ENCODE measurements around the gene FHL2. TPM values are rescaled to one million over a fixed set of nuclear protein-coding genes. Genes with fewer than 3 reads are reported as not detected.
"Not testable (repeated sequence)": the region's sequence is repeated elsewhere in the genome, so short reads cannot be mapped to it uniquely, and the experiment has no call there.

The FHL2 gene
- total RNA-seq: 115 and 138 TPM in 2 replicates

GRCh38 chr2:105398336-105399206 is at the start of gene FHL2:
Gene FHL2, minus strand, starts transcription at chr2:105399051. Its CDS starts 12,535 bp downstream, at chr2:105386516.
- DNase-seq (ENCODE audit: extremely low read depth, low read depth, low spot score): no peak

- no peak for DNase-seq (ENCODE audit: extremely low read depth, low read depth, low spot score)
Measured at GRCh38 chr2:105447476-105447875, 48.6 kb upstream of the FHL2 start.

DNA sequence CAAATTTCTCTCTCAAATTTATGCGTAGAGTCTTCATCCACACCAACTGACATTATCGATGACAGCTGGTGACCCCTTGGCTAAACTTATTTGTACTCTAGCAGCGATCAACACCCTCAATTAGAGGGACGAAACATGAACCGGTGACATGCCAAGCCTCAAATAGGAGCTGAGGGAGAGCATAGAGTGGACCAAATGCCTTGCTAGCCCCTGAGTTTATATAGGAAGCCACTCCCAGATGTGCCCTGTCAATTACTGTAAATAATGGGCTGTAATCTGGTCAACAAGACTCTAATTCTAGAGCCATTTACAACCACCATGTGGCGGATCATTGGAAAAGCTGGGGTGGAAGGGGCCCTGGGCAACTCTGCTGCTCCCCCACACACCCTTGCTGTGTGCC is 47.6 kb upstream of the FHL2 start:
- DNase-seq (ENCODE audit: extremely low read depth, low read depth, low spot score): no peak

- no peak for DNase-seq (ENCODE audit: extremely low read depth, low read depth, low spot score)
Measured at GRCh38 chr2:105445976-105446375, 47.1 kb upstream of the FHL2 start.

DNA sequence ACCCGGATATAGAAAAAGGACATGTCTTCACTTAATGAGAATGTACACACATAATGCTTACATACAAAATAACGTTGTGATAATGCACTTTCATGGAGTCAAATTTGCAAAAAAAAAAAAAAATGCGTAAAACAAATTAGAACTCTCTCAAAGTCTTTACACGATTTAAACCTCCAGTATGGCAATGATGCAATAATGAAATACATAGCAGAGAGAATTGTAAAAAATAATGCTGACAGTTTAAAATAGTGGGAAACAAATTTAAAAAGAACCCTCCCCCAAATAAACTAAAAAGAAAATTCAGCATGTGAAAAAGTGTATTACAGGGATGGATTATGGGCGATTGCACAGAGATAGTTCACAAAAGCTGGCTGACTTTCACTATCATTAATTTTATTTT is 46.6 kb upstream of the FHL2 start:
- no peak for DNase-seq (ENCODE audit: extremely low read depth, low read depth, low spot score)

DNA sequence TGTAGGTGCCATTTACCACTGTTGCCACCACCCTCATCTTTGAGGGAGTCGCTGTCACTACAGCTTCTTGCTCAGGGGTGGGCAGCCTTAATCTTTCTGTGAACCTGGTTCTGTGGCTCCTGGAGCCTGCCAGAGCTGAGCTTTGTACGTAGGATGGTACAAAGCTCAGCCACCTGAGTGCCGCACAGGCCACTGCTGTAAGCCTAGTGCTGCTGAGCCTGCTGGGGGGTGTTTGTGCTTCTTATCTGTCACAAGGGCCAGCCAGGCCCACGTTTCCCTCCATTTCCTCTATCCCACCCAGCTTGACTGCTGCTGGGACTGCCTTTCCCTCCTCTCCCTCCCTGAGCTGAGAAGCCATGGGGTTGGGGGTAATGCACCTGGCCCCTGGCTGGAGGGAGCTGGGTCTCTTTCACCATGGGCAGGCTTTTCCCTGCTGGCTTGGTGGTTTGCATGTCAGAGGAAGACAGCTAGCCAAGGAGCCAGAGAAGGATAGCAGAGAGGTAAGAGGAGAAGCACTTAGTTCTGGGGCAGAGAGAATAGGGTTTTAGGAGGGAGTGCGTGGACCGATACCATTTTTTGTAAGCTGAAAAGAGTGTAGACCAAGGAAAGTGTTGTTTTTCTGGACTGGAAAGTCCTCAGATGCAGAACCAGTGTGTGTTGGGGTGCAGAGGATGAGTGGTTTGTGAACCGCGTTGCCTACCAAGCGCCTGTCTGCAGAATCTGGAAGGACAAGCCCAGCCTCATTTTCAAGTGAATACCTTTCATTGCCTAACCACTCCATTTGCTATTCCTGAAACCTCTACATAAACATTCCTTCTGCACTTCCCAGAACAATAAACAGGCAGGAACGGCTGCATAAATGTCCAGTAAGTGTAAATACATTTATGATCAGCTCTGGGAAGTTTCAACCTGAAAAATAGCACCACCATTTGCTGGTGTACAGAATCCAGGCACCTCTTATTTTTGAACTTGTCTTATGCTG is 45.1 kb upstream of the FHL2 start:
- no peak for DNase-seq (ENCODE audit: extremely low read depth, low read depth, low spot score)

GRCh38 chr2:105442721-105443120 is 43.9 kb upstream of the FHL2 start:
- DNase-seq (ENCODE audit: extremely low read depth, low read depth, low spot score): no peak

GRCh38 chr2:105442056-105442455 is 43.2 kb upstream of the FHL2 start:
- DNase-seq (ENCODE audit: extremely low read depth, low read depth, low spot score): no peak

- DNase-seq (ENCODE audit: extremely low read depth, low read depth, low spot score): no peak
Measured at GRCh38 chr2:105439141-105439540, 40.3 kb upstream of the FHL2 start.

DNA sequence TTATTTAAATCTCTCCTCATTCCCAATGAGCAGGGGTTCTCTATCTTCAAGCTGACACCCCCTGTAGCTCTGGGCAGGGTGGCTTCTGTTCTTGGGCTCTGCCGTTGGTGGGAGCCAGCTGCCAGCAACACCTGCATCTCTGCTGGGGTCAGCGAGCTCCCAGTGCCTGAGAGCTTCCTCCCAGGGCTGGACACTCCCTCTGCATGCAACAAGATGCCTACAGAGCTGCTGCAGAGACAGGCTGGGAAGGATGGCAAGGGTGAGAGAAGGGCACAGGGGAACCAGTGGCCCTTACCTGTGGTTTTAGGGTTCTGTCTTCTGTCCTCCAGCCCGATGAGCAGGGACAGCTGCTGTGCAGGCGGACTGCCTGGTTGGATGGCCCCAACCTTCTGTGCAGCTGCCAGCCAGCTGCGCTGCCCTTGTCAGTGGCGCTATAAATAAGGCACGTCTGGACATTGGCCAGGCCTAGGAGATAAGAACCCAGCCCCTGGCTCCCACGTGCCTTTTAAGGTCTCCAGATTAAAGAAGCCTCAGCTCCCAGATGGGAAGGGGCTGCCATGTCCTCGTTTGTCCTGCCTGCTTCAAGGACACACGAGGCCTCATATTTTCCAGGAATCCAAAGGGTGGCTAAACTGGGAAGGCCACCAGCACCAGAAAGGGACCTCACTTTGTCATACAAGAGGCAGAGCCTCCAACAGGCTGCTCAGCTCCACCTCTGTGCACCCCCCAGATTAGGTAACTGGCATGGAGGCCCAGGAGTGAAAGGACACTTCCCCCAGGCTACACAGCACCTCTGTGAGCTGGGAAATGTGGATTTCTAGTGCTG is 39.5 kb upstream of the FHL2 start:
- DNase-seq (ENCODE audit: extremely low read depth, low read depth, low spot score): no peak

GRCh38 chr2:105437708-105438103 is 38.9 kb upstream of the FHL2 start:
- no peak for DNase-seq (ENCODE audit: extremely low read depth, low read depth, low spot score)

DNA sequence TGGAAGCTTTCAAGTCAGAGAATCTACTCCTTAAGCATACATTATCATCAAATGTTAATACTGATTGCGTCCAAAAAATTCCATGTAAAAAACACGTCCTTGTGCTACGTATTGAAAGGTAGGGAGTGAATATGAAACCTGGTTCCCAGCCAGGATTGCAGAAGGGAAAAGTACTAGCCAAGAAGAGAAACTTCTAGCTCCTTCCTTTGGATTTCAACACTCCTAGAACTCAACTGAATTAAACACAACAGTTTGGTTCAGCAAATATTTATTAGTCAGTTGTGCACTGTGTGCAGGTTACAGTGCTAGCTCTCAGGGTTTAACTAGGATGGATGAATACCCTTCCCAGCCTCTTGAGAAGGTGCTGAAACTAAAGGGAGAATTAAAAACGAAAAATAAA is 33.9 kb upstream of the FHL2 start:
- DNase-seq (ENCODE audit: extremely low read depth, low read depth, low spot score): no peak

DNA sequence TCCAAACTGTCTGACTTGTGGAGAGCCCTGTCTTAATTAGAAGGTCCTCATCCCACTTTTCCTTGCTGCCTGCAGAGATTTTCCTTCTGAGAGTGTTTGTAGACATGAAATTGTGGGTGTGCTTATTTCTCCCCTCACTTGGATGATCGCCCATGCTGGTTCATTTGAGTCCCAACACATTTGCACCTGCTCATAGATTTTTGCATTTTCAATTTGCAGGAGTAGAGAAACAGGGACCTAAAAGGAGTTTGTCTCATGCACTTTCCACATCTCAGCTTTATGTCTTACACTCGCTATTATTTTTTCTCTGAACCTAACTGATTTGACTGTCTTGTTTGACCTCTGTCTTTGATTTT is 33.2 kb upstream of the FHL2 start:
- no peak for DNase-seq (ENCODE audit: extremely low read depth, low read depth, low spot score)

- DNase-seq (ENCODE audit: extremely low read depth, low read depth, low spot score): no peak
Measured at GRCh38 chr2:105431367-105432043, 32.7 kb upstream of the FHL2 start.

DNA sequence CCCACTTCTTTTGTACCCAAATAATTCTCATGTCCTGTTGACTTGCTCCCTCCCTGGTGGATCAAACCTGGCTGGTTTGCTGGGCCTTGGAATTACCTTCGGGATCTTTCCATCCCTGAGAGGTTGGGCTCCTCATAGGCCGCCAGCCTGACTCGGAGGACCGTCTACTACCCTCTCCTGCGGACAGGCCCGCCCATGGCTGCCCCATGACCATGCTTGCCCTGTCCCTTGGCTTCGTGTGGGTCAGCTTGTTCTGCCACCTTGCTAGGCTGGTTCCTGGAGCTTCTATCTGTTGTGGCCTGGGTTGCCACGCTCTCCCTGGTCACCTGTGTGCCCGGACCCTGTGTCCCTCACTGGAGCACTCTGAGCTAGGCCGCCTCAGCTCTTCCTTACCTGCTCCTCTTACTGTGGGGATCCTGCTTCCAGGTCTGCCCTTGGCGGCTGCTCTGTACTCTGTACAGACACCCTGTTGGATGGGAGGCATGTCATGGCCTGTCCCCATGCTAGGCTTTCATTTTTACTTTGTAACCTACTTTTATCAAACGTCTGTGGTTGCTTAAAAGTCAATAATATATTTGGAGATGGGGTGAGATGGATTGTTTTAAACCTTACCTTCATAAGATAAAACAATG is 29.7 kb upstream of the FHL2 start:
- DNase-seq (ENCODE audit: extremely low read depth, low read depth, low spot score): no peak

DNA sequence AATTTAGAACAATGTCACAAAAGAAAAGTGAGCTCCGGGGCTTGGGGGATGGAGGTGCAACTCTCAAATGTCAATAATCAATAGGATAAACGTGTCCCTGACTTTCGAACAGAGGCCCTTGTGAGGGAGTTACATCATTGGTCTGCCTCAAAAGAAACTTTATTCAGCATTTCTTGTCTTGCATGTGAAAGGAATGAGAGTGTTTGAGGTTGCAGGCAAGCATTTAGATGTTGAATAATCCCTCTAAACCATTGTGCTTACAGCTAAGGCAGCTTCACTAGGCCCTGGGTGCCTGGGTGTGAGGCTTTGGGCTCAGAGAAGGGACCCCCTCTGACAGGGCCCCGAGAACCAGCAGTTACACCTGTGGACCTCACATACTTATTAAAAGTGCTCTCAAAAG is 28.6 kb upstream of the FHL2 start:
- DNase-seq (ENCODE audit: extremely low read depth, low read depth, low spot score): no peak

GRCh38 chr2:105426626-105427292 is 27.9 kb upstream of the FHL2 start:
- no peak for DNase-seq (ENCODE audit: extremely low read depth, low read depth, low spot score)

- no peak for DNase-seq (ENCODE audit: extremely low read depth, low read depth, low spot score)
Measured at GRCh38 chr2:105425936-105426625, 27.2 kb upstream of the FHL2 start.

DNA sequence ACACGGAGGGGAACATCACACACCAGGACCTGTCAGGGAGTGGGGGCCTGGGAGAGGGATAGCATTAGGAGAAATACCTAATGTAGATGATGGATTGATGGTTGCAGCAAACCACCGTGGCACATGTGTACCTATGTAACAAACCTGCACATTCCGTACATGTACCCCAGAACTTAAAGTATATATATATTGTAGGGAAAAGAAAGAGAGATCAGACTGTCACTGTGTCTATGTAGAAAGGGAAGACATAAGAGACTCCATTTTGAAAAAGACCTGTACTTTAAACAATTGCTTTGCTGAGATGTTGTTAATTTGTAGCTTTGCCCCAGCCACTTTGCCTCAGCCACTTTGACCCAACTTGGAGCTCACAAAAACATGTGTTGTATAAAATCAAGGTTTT is 26.0 kb upstream of the FHL2 start:
- DNase-seq (ENCODE audit: extremely low read depth, low read depth, low spot score): not testable (repeated sequence)
